Endothelial cell of umbilical vein (primary cell): Measurements from ENCODE around the gene DNAI7. TPM values are rescaled to one million over a fixed set of nuclear protein-coding genes. Genes with fewer than 3 reads are reported as not detected.

Experiments
- BruUV-seq: library from RNA; stranded (reverse); fragments of 400-500 nt; replicated peaks from 2 replicates; lab custom pipeline; 2021; lab: Mats Ljungman, UMichigan
- CTCF ChIA-PET: fragments of 300-600, 350-600 bp; sonication (Branson Sonifier 250); formaldehyde crosslinking; loops from one replicate; lab custom pipeline; 2021; ENCODE audit warnings: antibody characterized with exemption, inconsistent platforms; lab: Charles Lee
- POLR2A ChIA-PET: fragments of 300-600, 350-600 bp; sonication (Branson Sonifier 250); formaldehyde crosslinking; loops from one replicate; lab custom pipeline; 2021; ENCODE audit warnings: antibody characterized with exemption, inconsistent platforms; lab: Charles Lee
- DNase-seq: peaks from one replicate; pipeline ENCODE4 v3.0.0-alpha.2; 2011; ENCODE audit warnings: low read depth, low spot score
- FAIRE-seq: peaks from 2 replicates; lab custom pipeline; 2011; peaks lifted over from hg19 to GRCh38; lab: Jason Lieb, UNC
- H2AFZ ChIP-seq: 2 replicates; pipeline ENCODE4 v1.6.0; 2012; ENCODE audit warnings: low read depth, low read length, control low read depth, inconsistent platforms
- H3K27ac ChIP-seq: 2 replicates; pipeline ENCODE4 v1.5.1; 2011; ENCODE audit warnings: low read depth, mild to moderate bottlenecking, control low read depth, low read length, moderate library complexity; ENCODE audit not compliant: insufficient read depth
- H3K27me3 ChIP-seq, 2 experiments: 2 replicates each; pipeline versions ENCODE4 v1.6.0 to v1.6.1; 2011; ENCODE audit warnings: low read length in 2 of 2, mixed read lengths in 1 of 2; ENCODE audit not compliant: control insufficient read depth in 2 of 2, insufficient read depth in 2 of 2
- H3K36me3 ChIP-seq, 2 experiments: 2 replicates in 1 of 2; 3 replicates in 1 of 2; pipeline ENCODE4 v1.5.1; 2011; ENCODE audit warnings: low read length in 2 of 2, mild to moderate bottlenecking in 1 of 2, moderate library complexity in 1 of 2; ENCODE audit not compliant: control insufficient read depth in 2 of 2, insufficient read depth in 2 of 2; ENCODE audit errors: extremely low read depth in 1 of 2
- H3K4me1 ChIP-seq: 3 replicates; pipeline ENCODE4 v1.5.1; 2011; ENCODE audit warnings: mild to moderate bottlenecking, low read length; ENCODE audit not compliant: control insufficient read depth, insufficient read depth; ENCODE audit errors: extremely low read depth
- H3K4me2 ChIP-seq: 2 replicates; pipeline ENCODE4 v1.6.1; 2011; ENCODE audit warnings: low read length, control low read depth, mixed read lengths; ENCODE audit not compliant: insufficient read depth
- H3K4me3 ChIP-seq, 3 experiments: fragments of 200-600 bp in 1 of 3; sonication (generic), shearing (Covaris generic) in 1 of 3; replicated peaks in 1 of 3; 2 replicates each; pipeline ENCODE4 v1.5.1; 2011 to 2016; ENCODE audit warnings: control low read depth in 3 of 3, low read length in 3 of 3, mild to moderate bottlenecking in 2 of 3, inconsistent platforms in 1 of 3, low read depth in 1 of 3, moderate library complexity in 1 of 3; ENCODE audit not compliant: insufficient read depth in 1 of 3
- H3K79me2 ChIP-seq: 2 replicates; pipeline ENCODE4 v1.6.0; 2012; ENCODE audit warnings: low read length, inconsistent platforms; ENCODE audit not compliant: control insufficient read depth, insufficient read depth
- H3K9ac ChIP-seq: replicated peaks from 2 replicates; pipeline ENCODE3; 2011; ENCODE audit warnings: low read length, control low read depth; ENCODE audit not compliant: insufficient read depth; ENCODE audit errors: extremely low read depth
- H3K9me1 ChIP-seq: replicated peaks from 3 replicates; pipeline ENCODE4 v1.6.0; 2011; ENCODE audit warnings: mild to moderate bottlenecking, low read length; ENCODE audit not compliant: control insufficient read depth, insufficient read depth; ENCODE audit errors: extremely low read depth
- H3K9me3 ChIP-seq: replicated peaks from 2 replicates; pipeline ENCODE4 v1.5.1; 2012; ENCODE audit warnings: low read length, inconsistent platforms; ENCODE audit not compliant: control insufficient read depth, insufficient read depth
- H4K20me1 ChIP-seq: replicated peaks from 2 replicates; pipeline ENCODE3; 2011; ENCODE audit warnings: mild to moderate bottlenecking, low read length; ENCODE audit not compliant: control insufficient read depth, insufficient read depth; ENCODE audit errors: extremely low read depth
- CTCF ChIP-seq, 2 donors: IDR thresholded peaks; 1 replicate in 1 of 2; 2 replicates in 1 of 2; pipeline ENCODE4 v1.5.1; 2011; ENCODE audit warnings: low read length in 2 of 2, mild to moderate bottlenecking in 2 of 2, moderate library complexity in 2 of 2, control low read depth in 1 of 2, inconsistent platforms in 1 of 2, low read depth in 1 of 2; ENCODE audit not compliant: insufficient read depth in 1 of 2; ENCODE audit errors: extremely low read depth in 1 of 2
- EZH2 ChIP-seq: IDR thresholded peaks from 2 replicates; pipeline ENCODE4 v1.6.1; 2012; ENCODE audit warnings: borderline replicate concordance, low read depth, mild to moderate bottlenecking, moderate library complexity, low read length, inconsistent platforms; ENCODE audit not compliant: severe bottlenecking
- FOS ChIP-seq: IDR thresholded peaks from 2 replicates; pipeline ENCODE4 v1.6.1; 2011; ENCODE audit warnings: mild to moderate bottlenecking, low read length, moderate library complexity, borderline replicate concordance; ENCODE audit not compliant: insufficient read depth
- GATA2 ChIP-seq: IDR thresholded peaks from 2 replicates; pipeline ENCODE4 v1.7.0; 2011; ENCODE audit warnings: low read depth, mild to moderate bottlenecking, moderate library complexity, mixed read lengths, low read length; ENCODE audit not compliant: insufficient read length, insufficient read depth
- JUN ChIP-seq: IDR thresholded peaks from 2 replicates; pipeline ENCODE4 v1.6.1; 2011; ENCODE audit warnings: borderline replicate concordance, low read depth; ENCODE audit not compliant: insufficient read length, insufficient read depth
- MAX ChIP-seq: IDR thresholded peaks from 2 replicates; pipeline ENCODE4 v1.6.1; 2011; ENCODE audit not compliant: insufficient read depth, insufficient read length
- MYC ChIP-seq: IDR thresholded peaks from one replicate; pipeline ENCODE4 v1.6.1; 2011; ENCODE audit warnings: mild to moderate bottlenecking, low read depth, low read length
- POLR2A ChIP-seq: IDR thresholded peaks from 2 replicates; pipeline ENCODE4 v1.6.1; 2012; ENCODE audit warnings: low read depth, mild to moderate bottlenecking, control low read depth, low read length
- POLR2AphosphoS5 ChIP-seq: IDR thresholded peaks from 2 replicates; pipeline ENCODE4 v1.6.1; 2012; ENCODE audit warnings: low read depth, mild to moderate bottlenecking, control low read depth, low read length, moderate library complexity; ENCODE audit not compliant: insufficient read depth
- dilution Hi-C: fragments of 300-500 bp; cut with MboI; formaldehyde crosslinking; loops from one replicate; pipeline ENCODE4 v1.15.0; 2019; ENCODE audit warnings: low sequenced_read_pairs; ENCODE audit not compliant: extremely low pct_ligation_motif_present
- intact Hi-C: fragments of 100-400 bp; cut with micrococcal nuclease; formaldehyde crosslinking; loops from one replicate; pipeline ENCODE4 v1.10.0; 2022
- polyA plus RNA-seq, 4 experiments: library from polyadenylated mRNA; depleted of rRNA in 3 of 4; stranded (reverse) in 3 of 4; unstranded in 1 of 4; fragments of >200 nt; gene quantifications; 2 replicates each; pipeline versions ENCODE4 v1.2.1 to v1.2.3, GENCODE V29; 2011 to 2012; ENCODE audit warnings: missing spikeins in 1 of 4
- total RNA-seq: library from RNA; stranded (reverse); gene quantifications from 2 replicates; pipeline ENCODE4 v1.2.3, GENCODE V29; 2021

DNAI7 gene
- total and polyA plus RNA-seq, 2 donors (not counting 3 experiments of a cell fraction or from before 2014, with no cell fraction given) = not detected

- ChIA-PET POLR2A (no interaction called here), CTCF (no interaction called here)
- intact Hi-C loops (no loop called here), dilution Hi-C loops (no loop called here)
- no peak overlapping the region for H3K27ac ChIP-seq
- H3K36me3 ChIP-seq = no peaks in the 10 kb centered on the region
- H3K4me1 ChIP-seq = peaks cover 12% of the 10 kb centered on the region
- no peaks in the 10 kb centered on the region for H3K9me1 ChIP-seq
- no peaks in the 10 kb centered on the region for H3K9me3 ChIP-seq
- H2AFZ ChIP-seq = peak overlapping the region; percentile 44
- no peaks in the 10 kb centered on the region for H3K27me3 ChIP-seq
- no peaks in the 10 kb centered on the region for H4K20me1 ChIP-seq
- peak overlapping the region; percentile 56 for H3K4me2 ChIP-seq
- TF ChIP-seq JUN (no peak), GATA2 (no peak), POLR2AphosphoS5 (no peak), MYC (no peak), MAX (no peak), FOS (no peak), CTCF (IDR thresholded peaks at IDR 0.05; ENCODE audit: extremely low read depth in 1 of 2, insufficient read depth in 1 of 2, low read depth in 1 of 2, low read length in 2 of 2) (no peak), EZH2 (no peak), POLR2A (no peak)
- H3K79me2 ChIP-seq = no peaks in the 10 kb centered on the region
- BruUV-seq = no TSS peak
- H3K4me3 ChIP-seq = no peak overlapping the region
- FAIRE-seq (peak; percentile 21), DNase-seq (peak; percentile 1)
- H3K9ac ChIP-seq = no peak overlapping the region
These were observed 107.4 kb downstream of the DNAI7 start for GRCh38 chr12:25087596-25087995.
